Endodermal cell (in vitro differentiated cells): Measurements from ENCODE around the gene PAPOLB. TPM values are rescaled to one million over a fixed set of nuclear protein-coding genes. Genes with fewer than 3 reads are reported as not detected.

Experiments used
- DNase-seq: peaks from one replicate; pipeline ENCODE4 v3.0.0-alpha.2; 2017
- H3K27ac ChIP-seq: 2 replicates; pipeline ENCODE4 v1.5.1; 2013; ENCODE audit warnings: mild to moderate bottlenecking, low read depth, low read length, moderate library complexity
- H3K27me3 ChIP-seq: 2 replicates; pipeline ENCODE4 v1.6.1; 2013; ENCODE audit warnings: mild to moderate bottlenecking, low read length, moderate library complexity; ENCODE audit not compliant: insufficient read depth, control insufficient read depth, poor library complexity, severe bottlenecking
- H3K36me3 ChIP-seq: 2 replicates; pipeline ENCODE4 v1.7.0; 2013; ENCODE audit warnings: mild to moderate bottlenecking, low read length, moderate library complexity; ENCODE audit not compliant: control insufficient read depth, insufficient read depth
- H3K4me1 ChIP-seq: one replicate; pipeline ENCODE4 v1.7.0; 2013; ENCODE audit warnings: low read length; ENCODE audit not compliant: control insufficient read depth, insufficient read depth
- H3K4me3 ChIP-seq: 2 replicates; pipeline ENCODE4 v1.5.1; 2013; ENCODE audit warnings: mild to moderate bottlenecking, low read length, moderate library complexity
- H3K9ac ChIP-seq: 2 replicates; pipeline ENCODE4 v1.6.1; 2013; ENCODE audit warnings: mild to moderate bottlenecking, low read length, moderate library complexity; ENCODE audit not compliant: poor library complexity, severe bottlenecking; ENCODE audit errors: extremely low read depth
- H3K9me3 ChIP-seq: 2 replicates; pipeline ENCODE4 v1.6.1; 2013; ENCODE audit warnings: mild to moderate bottlenecking, low read length, moderate library complexity; ENCODE audit not compliant: control insufficient read depth
- H3K27ac Mint-ChIP-seq: 2 replicates; pipeline ENCODE4 v1.8.0; 2020; ENCODE audit warnings: mixed read lengths
- H3K27me3 Mint-ChIP-seq: 2 replicates; pipeline ENCODE4 v1.8.0; 2021; ENCODE audit warnings: mild to moderate bottlenecking, mixed read lengths; ENCODE audit not compliant: insufficient read depth
- H3K36me3 Mint-ChIP-seq: 2 replicates; pipeline ENCODE4 v1.8.0; 2020; ENCODE audit warnings: low read depth, mixed read lengths
- H3K4me1 Mint-ChIP-seq: 2 replicates; pipeline ENCODE4 v1.8.0; 2020; ENCODE audit warnings: mixed read lengths
- H3K4me3 Mint-ChIP-seq: 2 replicates; pipeline ENCODE4 v1.8.0; 2020; ENCODE audit warnings: mild to moderate bottlenecking, moderate library complexity, mixed read lengths
- H3K9me3 Mint-ChIP-seq: 2 replicates; pipeline ENCODE4 v1.8.0; 2020; ENCODE audit warnings: mild to moderate bottlenecking, mixed read lengths
- CTCF ChIP-seq: fragments of 200-600 bp; sonication (generic); conservative IDR thresholded peaks from 2 replicates; pipeline ENCODE4 v1.5.0; 2021; ENCODE audit warnings: antibody characterized with exemption, mild to moderate bottlenecking
- WGBS, 2 experiments: methylation state at CpG; one replicate each; pipeline versions ENCODE4 v1.1.5 to v1.1.7; 2013; ENCODE audit warnings: missing lambda C conversion rate in 2 of 2, mixed read lengths in 1 of 2; ENCODE audit not compliant: insufficient coverage in 1 of 2, insufficient read length in 1 of 2; 5-methylcytosine and 5-hydroxymethylcytosine counted together
- total RNA-seq, 2 donors: library from RNA; stranded (reverse); fragmentation: NEBNext Ultra II Directional in 1 of 2; extraction: Animal tissue kit (Norgen Biotek cat#: 25700) in 1 of 2; gene quantifications; 2 replicates in 1 of 2; 3 replicates in 1 of 2; pipeline ENCODE4 v1.2.1, GENCODE V29; 2021

Gene PAPOLB
- total RNA-seq, 2 donors from 2014 or later = 1.2 to 1.8 TPM

DNA sequence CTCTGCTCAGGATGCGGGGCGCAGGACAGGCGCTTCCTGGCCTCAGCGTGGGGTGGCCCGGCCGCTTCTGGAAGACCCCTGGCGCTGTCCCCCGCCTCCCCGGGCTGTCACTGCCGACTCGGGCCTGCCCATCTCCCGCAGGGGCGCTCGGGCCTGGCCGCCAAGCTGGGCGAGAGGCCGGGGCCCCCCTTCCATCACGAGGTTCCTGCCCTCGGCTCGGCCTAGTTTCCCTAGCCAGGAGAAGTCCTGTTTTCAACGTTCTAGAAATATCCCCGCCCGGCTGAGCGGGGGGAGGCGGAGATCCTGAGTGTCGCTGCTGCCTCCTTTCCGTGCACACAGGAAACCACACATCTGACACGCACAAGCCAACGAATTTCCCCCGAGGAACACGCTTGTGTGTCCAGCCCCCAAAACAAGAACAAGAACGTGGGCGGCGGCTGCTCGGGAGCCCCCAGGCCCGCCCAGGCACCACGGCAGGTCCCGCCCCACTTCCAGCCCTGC is 52.7 kb downstream of the PAPOLB start:
- DNase-seq = no peak
- Mint-ChIP-seq H3K4me3 (no peak overlapping the region), H3K9me3 (peaks cover 2% of the 10 kb centered on the region), H3K4me1 (no peaks in the 10 kb centered on the region), H3K36me3 (peaks cover 52% of the 10 kb centered on the region), H3K27ac (no peak overlapping the region), H3K27me3 (no peaks in the 10 kb centered on the region)
- H3K27ac ChIP-seq = no peak overlapping the region
- no peak overlapping the region for H3K9ac ChIP-seq
- no peaks in the 10 kb centered on the region for H3K4me1 ChIP-seq
- peaks cover 7% of the 10 kb centered on the region for H3K9me3 ChIP-seq
- no peaks in the 10 kb centered on the region for H3K27me3 ChIP-seq
- H3K36me3 ChIP-seq = peaks cover 16% of the 10 kb centered on the region
- TF ChIP-seq CTCF = no peak
- no peak overlapping the region for H3K4me3 ChIP-seq
- 95 to 97% methylated on average over 30 to 38 of the region's 38 CpGs for WGBS, 2 experiments

- H3K4me3 Mint-ChIP-seq = no peak overlapping the region
- peaks cover 50% of the 10 kb centered on the region for H3K36me3 Mint-ChIP-seq
- H3K4me1 Mint-ChIP-seq = peaks cover 2% of the 10 kb centered on the region
- WGBS, 2 experiments = 86 to 95% methylated on average over 8 to 37 of the region's 37 CpGs
- no peak overlapping the region for H3K27ac Mint-ChIP-seq
- Histone ChIP-seq H3K9me3 (peaks cover 7% of the 10 kb centered on the region), H3K27ac (no peak overlapping the region), H3K4me1 (no peaks in the 10 kb centered on the region), H3K36me3 (peaks cover 13% of the 10 kb centered on the region), H3K4me3 (no peak overlapping the region), H3K27me3 (no peaks in the 10 kb centered on the region), H3K9ac (no peak overlapping the region)
- no peak for DNase-seq
- peaks cover under 1% of the 10 kb centered on the region for H3K9me3 Mint-ChIP-seq
- no peak for TF ChIP-seq CTCF
- H3K27me3 Mint-ChIP-seq = no peaks in the 10 kb centered on the region
Measured at GRCh38 chr7:4808565-4808964, 53.3 kb downstream of the PAPOLB start.

- Histone ChIP-seq H3K4me3 (no peak overlapping the region), H3K36me3 (peaks cover 9% of the 10 kb centered on the region), H3K27ac (no peak overlapping the region), H3K9ac (no peak overlapping the region), H3K9me3 (peaks cover 3% of the 10 kb centered on the region), H3K4me1 (no peaks in the 10 kb centered on the region), H3K27me3 (no peaks in the 10 kb centered on the region)
- 50 to 74% methylated on average over 2 to 4 of the region's 5 CpGs for WGBS, 2 experiments
- peaks cover 45% of the 10 kb centered on the region for H3K36me3 Mint-ChIP-seq
- H3K27me3 Mint-ChIP-seq = no peaks in the 10 kb centered on the region
- peaks cover 2% of the 10 kb centered on the region for H3K4me1 Mint-ChIP-seq
- H3K4me3 Mint-ChIP-seq = no peak overlapping the region
- no peak for DNase-seq
- H3K27ac Mint-ChIP-seq = no peak overlapping the region
- no peak for TF ChIP-seq CTCF
- H3K9me3 Mint-ChIP-seq = no peaks in the 10 kb centered on the region
Measured at GRCh38 chr7:4808026-4808425, 53.8 kb downstream of the PAPOLB start.

Other genes with a start within 250 kb of the PAPOLB start
- 10 to 100 TPM; 36.9 to 43.4 TPM for gene FOXK1, start 179.7 kb downstream of the PAPOLB start, total RNA-seq
- gene AP5Z1, start 86.4 kb downstream of the PAPOLB start, total RNA-seq = 10 to 100 TPM; 31.0 to 34.7 TPM
- 10 to 100 TPM; 34.9 to 47.6 TPM for gene RADIL, start 21.7 kb upstream of the PAPOLB start, total RNA-seq
- gene MMD2, start 97.2 kb upstream of the PAPOLB start, total RNA-seq = under 1 TPM in 1 of 2 donors, not detected in 1; 0.15 TPM
- 10 to 100 TPM; 18.5 to 18.8 TPM for gene RBAK, start 183.8 kb upstream of the PAPOLB start, total RNA-seq